Activated naive CD4-positive, alpha-beta T cell treated with anti-CD3 and anti-CD28 coated beads, Interleukin-2, amount 10 ng/mL, durations not matched to agents 7 days and 5 days (primary cell): ENCODE results near the gene MAPKAPK2.
A peak's percentile ranks its signal among the peaks of the same experiment; 100 is the strongest.

Experiments used
- CTCF ChIA-PET: fragments of 350-600 bp; sonication (Branson Sonifier 250); formaldehyde crosslinking; loops from one replicate; lab custom pipeline; 2021; ENCODE audit warnings: antibody characterized with exemption; lab: Charles Lee
- DNase-seq: peaks from one replicate; pipeline ENCODE4 v3.0.0-alpha.2; 2020
- H3K27ac Mint-ChIP-seq: one replicate; pipeline ENCODE4 v1.8.0; 2021; ENCODE audit warnings: mild to moderate bottlenecking, moderate library complexity, mixed read lengths
- H3K27me3 Mint-ChIP-seq: one replicate; pipeline ENCODE4 v1.8.0; 2021; ENCODE audit warnings: mild to moderate bottlenecking, mixed read lengths
- H3K36me3 Mint-ChIP-seq: one replicate; pipeline ENCODE4 v1.8.0; 2021; ENCODE audit warnings: mixed read lengths
- H3K4me1 Mint-ChIP-seq: one replicate; pipeline ENCODE4 v1.8.0; 2021; ENCODE audit warnings: mixed read lengths
- H3K4me3 Mint-ChIP-seq: one replicate; pipeline ENCODE4 v1.8.0; 2021; ENCODE audit warnings: mild to moderate bottlenecking, moderate library complexity, mixed read lengths
- H3K9me3 Mint-ChIP-seq: one replicate; pipeline ENCODE4 v1.8.0; 2021; ENCODE audit warnings: mixed read lengths

MAPKAPK2 gene

DNA sequence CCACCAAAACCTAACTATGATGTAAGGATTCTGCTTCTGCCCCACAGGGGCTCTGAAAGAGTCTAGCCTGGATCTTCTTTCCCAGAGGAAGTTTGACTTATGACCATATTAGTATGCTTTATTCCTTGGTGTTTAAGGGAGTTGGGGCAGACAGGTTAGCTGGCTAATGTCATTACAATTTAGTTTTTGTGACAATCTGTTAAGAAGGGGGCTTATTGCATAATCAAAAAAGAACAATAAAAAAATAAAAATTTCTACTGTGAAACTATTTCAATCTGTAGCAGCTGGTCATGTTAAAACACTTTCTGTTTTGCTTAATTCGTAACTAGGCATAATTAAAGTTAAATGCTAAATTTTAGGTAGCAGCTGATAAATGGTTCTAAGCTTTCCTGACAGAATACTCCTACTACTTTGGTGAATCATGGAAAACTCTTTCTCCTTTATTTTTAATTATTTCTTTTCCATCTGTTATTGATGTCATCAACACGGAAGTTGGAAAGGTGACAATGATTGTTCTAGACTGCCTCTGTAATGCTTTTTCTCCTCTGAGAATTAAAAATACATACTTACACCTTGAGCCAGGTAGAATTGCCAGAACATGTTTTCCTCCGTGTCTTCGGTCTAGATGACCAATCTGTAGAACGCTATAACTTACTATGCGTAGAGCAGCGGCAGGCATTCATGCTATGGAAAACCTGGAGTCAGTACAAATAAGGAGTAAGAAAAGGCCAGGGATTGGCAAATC, 30.8 kb upstream of the MAPKAPK2 start:
- Mint-ChIP-seq H3K36me3 (no peaks in the 10 kb centered on the region), H3K4me1 (peaks cover 9% of the 10 kb centered on the region), H3K4me3 (no peak overlapping the region), H3K27me3 (peaks cover 30% of the 10 kb centered on the region), H3K27ac (no peak overlapping the region), H3K9me3 (no peaks in the 10 kb centered on the region)
- CTCF ChIA-PET = interaction anchor here (0.6 to 2.7 kb wide), 6 partner anchors 10 to 175 kb away, joined by 3 to 22 read pairs (median 4); partner anchors contain the start of gene DYRK3
- DNase-seq = no peak

GRCh38 chr1:206654828-206655227, 29.9 kb upstream of the MAPKAPK2 start:
- no peak for DNase-seq
- Mint-ChIP-seq H3K27ac (no peak overlapping the region), H3K4me3 (no peak overlapping the region), H3K36me3 (no peaks in the 10 kb centered on the region), H3K4me1 (peaks cover 9% of the 10 kb centered on the region), H3K27me3 (peaks cover 40% of the 10 kb centered on the region), H3K9me3 (no peaks in the 10 kb centered on the region)
- CTCF ChIA-PET = interaction anchor here (0.6 to 5.2 kb wide), 4 partner anchors 9 to 175 kb away, joined by 4 to 39 read pairs (median 14); no protein-coding TSS in a partner anchor

GRCh38 chr1:206655471-206655882, 29.2 kb upstream of the MAPKAPK2 start:
- Mint-ChIP-seq H3K27ac (no peak overlapping the region), H3K27me3 (peaks cover 45% of the 10 kb centered on the region), H3K4me1 (peaks cover 9% of the 10 kb centered on the region), H3K36me3 (no peaks in the 10 kb centered on the region), H3K9me3 (no peaks in the 10 kb centered on the region), H3K4me3 (no peak overlapping the region)
- DNase-seq = no peak
- CTCF ChIA-PET = interaction anchor here (1.0 to 5.2 kb wide), 7 partner anchors 8 to 257 kb away, joined by 3 to 39 read pairs (median 4); partner anchors contain the start of genes DYRK3 and IKBKE

DNA sequence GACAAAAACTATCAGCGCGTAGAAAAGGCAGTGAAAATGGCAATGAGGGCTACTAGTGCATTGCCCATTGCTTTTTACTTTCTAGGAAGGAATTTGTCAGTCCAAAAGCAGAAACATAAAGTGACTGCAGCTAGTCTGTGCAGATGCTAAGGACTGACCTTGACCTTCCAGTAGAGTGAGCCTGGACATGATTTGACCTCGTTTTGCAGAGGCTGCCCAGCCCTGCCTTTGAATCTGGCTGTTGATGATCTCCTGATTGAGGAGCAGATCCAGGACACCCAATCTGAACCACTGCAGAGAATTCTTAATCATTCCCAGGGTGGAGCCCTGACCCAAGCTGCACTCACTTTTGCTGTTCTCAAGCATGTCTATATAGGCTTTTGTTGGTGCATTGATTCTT, 27.8 kb upstream of the MAPKAPK2 start:
- H3K4me3 Mint-ChIP-seq = no peak overlapping the region
- H3K27me3 Mint-ChIP-seq = peaks cover 53% of the 10 kb centered on the region
- H3K27ac Mint-ChIP-seq = no peak overlapping the region
- H3K9me3 Mint-ChIP-seq = no peaks in the 10 kb centered on the region
- H3K4me1 Mint-ChIP-seq = peaks cover 9% of the 10 kb centered on the region
- DNase-seq = no peak
- CTCF ChIA-PET = interaction anchor here (1.2 to 5.2 kb wide), 7 partner anchors 7 to 255 kb away, joined by 3 to 39 read pairs (median 6); partner anchors contain the start of gene IKBKE
- H3K36me3 Mint-ChIP-seq = no peaks in the 10 kb centered on the region

GRCh38 chr1:206657751-206658150, 27.0 kb upstream of the MAPKAPK2 start:
- no peaks in the 10 kb centered on the region for H3K9me3 Mint-ChIP-seq
- H3K36me3 Mint-ChIP-seq = no peaks in the 10 kb centered on the region
- no peak for DNase-seq
- no peak overlapping the region for H3K4me3 Mint-ChIP-seq
- H3K27me3 Mint-ChIP-seq = peaks cover 61% of the 10 kb centered on the region
- H3K4me1 Mint-ChIP-seq = peaks cover 10% of the 10 kb centered on the region
- no peak overlapping the region for H3K27ac Mint-ChIP-seq
- CTCF ChIA-PET = interaction anchor here (0.8 to 5.2 kb wide), 18 partner anchors 9 to 306 kb away, joined by 3 to 39 read pairs (median 4); partner anchors contain the start of gene DYRK3

DNA sequence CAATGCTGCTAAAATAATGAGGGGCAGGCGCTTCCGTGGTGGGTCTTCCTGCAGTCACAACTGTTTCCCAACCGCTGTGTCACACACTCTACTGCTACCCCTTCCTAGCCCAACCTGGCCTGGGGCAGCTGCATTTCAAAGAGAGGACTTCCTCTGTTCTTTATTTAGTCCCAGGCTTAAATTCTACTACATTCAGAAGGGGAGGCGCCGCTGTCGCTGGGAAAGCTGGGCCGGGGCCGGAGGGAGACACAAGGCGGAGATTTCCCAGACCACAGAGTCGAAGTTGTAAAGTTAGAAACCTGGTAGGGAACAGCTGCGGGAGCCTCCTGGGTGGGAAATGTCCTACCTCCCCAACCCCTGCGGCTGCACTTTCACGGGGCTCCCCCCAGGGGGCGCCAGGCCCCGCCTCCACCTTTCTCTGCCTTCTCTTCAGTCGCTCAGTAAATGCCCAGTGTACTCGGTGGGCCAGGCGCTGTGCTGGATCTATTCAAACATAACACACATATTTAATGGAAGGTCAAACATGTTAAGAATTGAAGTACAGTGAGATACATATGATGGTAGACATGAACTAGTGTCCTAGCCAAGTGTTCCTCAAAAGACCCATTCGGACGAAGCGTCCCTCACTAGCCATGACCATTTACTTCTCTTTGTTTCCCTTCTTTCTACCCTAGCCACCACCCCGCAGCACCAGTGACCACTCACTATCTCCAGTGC, 26.3 kb upstream of the MAPKAPK2 start:
- Mint-ChIP-seq H3K9me3 (no peaks in the 10 kb centered on the region), H3K4me1 (peaks cover 12% of the 10 kb centered on the region), H3K27ac (no peak overlapping the region), H3K36me3 (no peaks in the 10 kb centered on the region), H3K27me3 (peaks cover 68% of the 10 kb centered on the region), H3K4me3 (no peak overlapping the region)
- peak; percentile 70 for DNase-seq
- CTCF ChIA-PET = interaction anchor here (0.6 to 5.2 kb wide), 27 partner anchors 9 to 324 kb away, joined by 3 to 39 read pairs (median 4); partner anchors contain the start of genes DYRK3 and IKBKE

DNA sequence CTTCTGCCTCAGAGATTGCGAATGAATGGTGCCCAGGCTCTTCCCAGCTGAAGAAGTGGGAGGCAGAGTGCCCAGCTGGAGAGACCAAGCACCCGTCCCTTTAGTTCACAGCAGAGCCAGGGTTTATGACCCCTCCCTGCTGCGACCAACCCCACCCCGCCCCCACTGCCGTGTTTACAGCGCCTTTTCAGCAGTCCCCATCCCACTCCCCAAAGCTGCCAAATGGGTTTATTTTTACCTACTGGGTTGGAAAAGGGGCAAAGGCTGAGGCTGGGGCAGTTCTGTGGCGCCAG, 25.8 kb upstream of the MAPKAPK2 start:
- Mint-ChIP-seq H3K27ac (no peak overlapping the region), H3K36me3 (no peaks in the 10 kb centered on the region), H3K4me3 (no peak overlapping the region), H3K27me3 (peaks cover 73% of the 10 kb centered on the region), H3K4me1 (peaks cover 16% of the 10 kb centered on the region), H3K9me3 (no peaks in the 10 kb centered on the region)
- CTCF ChIA-PET = interaction anchor here (0.6 to 5.2 kb wide), 24 partner anchors 9 to 323 kb away, joined by 3 to 39 read pairs (median 4); partner anchors contain the start of genes DYRK3 and IKBKE
- no peak for DNase-seq

DNA sequence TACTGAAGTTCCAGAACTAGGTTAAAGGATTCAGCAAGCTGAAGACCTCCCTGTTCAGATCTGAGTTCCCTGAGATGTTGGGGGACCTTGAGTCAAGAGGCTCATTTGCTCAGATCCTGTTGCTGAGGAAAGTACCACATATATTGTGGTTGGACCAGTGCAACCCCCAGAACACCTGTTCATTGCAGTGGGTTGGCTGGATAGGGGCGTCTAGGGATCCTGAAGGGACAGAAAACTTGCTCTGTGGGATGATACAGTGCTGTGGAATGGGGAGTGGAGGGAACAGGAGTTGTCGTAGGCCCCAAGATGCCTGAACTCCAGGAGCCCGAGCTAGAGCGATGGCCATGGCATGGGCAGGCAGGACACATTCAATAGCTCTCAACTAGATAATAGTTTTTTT, 24.6 kb upstream of the MAPKAPK2 start:
- Mint-ChIP-seq H3K4me3 (no peak overlapping the region), H3K9me3 (no peaks in the 10 kb centered on the region), H3K4me1 (peaks cover 19% of the 10 kb centered on the region), H3K36me3 (no peaks in the 10 kb centered on the region), H3K27ac (no peak overlapping the region), H3K27me3 (peaks cover 83% of the 10 kb centered on the region)
- no peak for DNase-seq
- CTCF ChIA-PET = interaction anchor here (0.8 to 3.2 kb wide), 14 partner anchors 11 to 257 kb away, joined by 3 to 29 read pairs (median 4); partner anchors contain the start of genes DYRK3 and IKBKE

GRCh38 chr1:206661161-206661820, 23.4 kb upstream of the MAPKAPK2 start:
- no peaks in the 10 kb centered on the region for H3K9me3 Mint-ChIP-seq
- no peaks in the 10 kb centered on the region for H3K36me3 Mint-ChIP-seq
- no peak overlapping the region for H3K4me3 Mint-ChIP-seq
- CTCF ChIA-PET = interaction anchor here (0.6 to 9.3 kb wide), 4 partner anchors 8 to 199 kb away, joined by 3 to 188 read pairs (median 3); partner anchors contain the start of gene DYRK3
- peaks cover 87% of the 10 kb centered on the region for H3K27me3 Mint-ChIP-seq
- peaks cover 19% of the 10 kb centered on the region for H3K4me1 Mint-ChIP-seq
- H3K27ac Mint-ChIP-seq = no peak overlapping the region
- DNase-seq = no peak

- Mint-ChIP-seq H3K27ac (no peak overlapping the region), H3K4me3 (no peak overlapping the region), H3K4me1 (peaks cover 19% of the 10 kb centered on the region), H3K27me3 (peaks cover 79% of the 10 kb centered on the region), H3K9me3 (no peaks in the 10 kb centered on the region), H3K36me3 (no peaks in the 10 kb centered on the region)
- DNase-seq = no peak
- CTCF ChIA-PET = interaction anchor here (0.9 to 9.3 kb wide), 31 partner anchors 7 to 320 kb away, joined by 3 to 188 read pairs (median 15); partner anchors contain the start of genes DYRK3 and EIF2D
Observed at GRCh38 chr1:206662396-206663092, 22.2 kb upstream of the MAPKAPK2 start.

- CTCF ChIA-PET = interaction anchor here (0.5 to 9.3 kb wide), 60 partner anchors 8 to 1068 kb away, joined by 3 to 188 read pairs (median 6); partner anchors contain the start of genes DYRK3, EIF2D and IKBKE
- Mint-ChIP-seq H3K27ac (no peak overlapping the region), H3K27me3 (peaks cover 75% of the 10 kb centered on the region), H3K36me3 (no peaks in the 10 kb centered on the region), H3K4me3 (no peak overlapping the region), H3K9me3 (no peaks in the 10 kb centered on the region), H3K4me1 (peaks cover 20% of the 10 kb centered on the region)
- DNase-seq = no peak
Observed at GRCh38 chr1:206663362-206663761, 21.3 kb upstream of the MAPKAPK2 start.

DNA sequence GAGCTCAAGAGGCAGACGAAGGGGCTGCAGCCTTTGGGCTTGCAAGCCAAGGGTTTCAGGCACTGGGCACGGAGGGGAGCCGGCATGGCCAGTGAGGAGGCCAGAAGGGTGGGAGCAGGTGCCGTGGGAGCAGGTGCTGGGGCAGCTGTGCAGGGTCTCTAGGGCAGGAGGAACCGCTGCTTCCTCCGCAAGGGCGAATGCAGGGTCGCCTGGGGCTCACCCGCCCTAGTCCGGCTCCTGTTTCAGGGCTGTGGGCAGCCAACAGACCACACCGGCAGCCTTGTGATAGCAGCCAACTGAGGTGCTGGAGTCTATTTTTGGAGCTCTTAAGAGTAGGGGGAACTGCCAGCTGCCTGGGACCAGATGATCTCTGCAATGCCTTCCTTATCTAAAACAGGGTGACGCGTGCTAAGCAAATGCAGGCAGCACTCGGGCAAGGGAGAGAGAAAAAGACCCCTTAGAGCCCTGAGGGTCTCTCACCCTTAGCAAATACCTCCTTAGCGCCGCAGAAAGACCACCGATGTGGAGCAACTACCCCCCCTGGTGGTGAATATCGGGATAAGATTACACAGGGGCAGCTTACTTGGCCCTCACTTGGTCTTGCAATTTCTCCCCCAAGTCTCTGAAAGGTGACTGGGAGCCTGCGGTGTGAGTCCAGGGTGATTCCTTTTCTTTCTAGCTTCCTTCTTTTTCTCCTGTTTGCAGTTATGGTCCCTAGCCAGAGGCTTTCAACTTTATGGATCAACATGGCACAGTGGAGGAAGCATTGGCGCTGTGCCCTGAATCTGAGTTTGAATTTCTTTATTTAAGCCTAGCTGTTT, 20.7 kb upstream of the MAPKAPK2 start:
- H3K36me3 Mint-ChIP-seq = no peaks in the 10 kb centered on the region
- peaks cover 68% of the 10 kb centered on the region for H3K27me3 Mint-ChIP-seq
- H3K9me3 Mint-ChIP-seq = no peaks in the 10 kb centered on the region
- CTCF ChIA-PET = interaction anchor here (0.6 to 9.3 kb wide), 67 partner anchors 9 to 634 kb away, joined by 3 to 188 read pairs (median 5); partner anchors contain the start of genes DYRK3, EIF2D and IKBKE
- peak; percentile 76 for DNase-seq
- H3K4me3 Mint-ChIP-seq = no peak overlapping the region
- no peak overlapping the region for H3K27ac Mint-ChIP-seq
- peaks cover 20% of the 10 kb centered on the region for H3K4me1 Mint-ChIP-seq
